Activated CD4-positive, alpha-beta T cell treated with anti-CD3 and anti-CD28 coated beads, Interleukin-2, amount 50 U/mL, for 24 hours (primary cell): ENCODE measurements around the gene C22orf15.

Experiments used
- DNase-seq, 2 donors: peaks; one replicate each; pipeline ENCODE4 v3.0.0-alpha.2; 2020; ENCODE audit warnings: low read depth in 1 of 2, low spot score in 1 of 2

Gene C22orf15

GRCh38 chr22:23786752-23787599 is 24.2 kb downstream of the C22orf15 start, which contains the start of gene SMARCB1:
TSS of gene SMARCB1 (plus strand) at chr22:23786966. CDS start at chr22:23787170, 204 bp downstream.
- DNase-seq, result peak; percentile 80 to 84

GRCh38 chr22:23787600-23787896 is 24.8 kb downstream of the C22orf15 start:
- DNase-seq, result no peak

- no peak for DNase-seq
Measured at GRCh38 chr22:23787910-23788309, 25.1 kb downstream of the C22orf15 start.

- DNase-seq, result no peak
Measured at GRCh38 chr22:23789121-23789520, 26.3 kb downstream of the C22orf15 start.

- DNase-seq, result no peak
Measured at GRCh38 chr22:23789638-23790037, 26.8 kb downstream of the C22orf15 start.

- DNase-seq, result no peak
Measured at GRCh38 chr22:23790819-23791737, 28.3 kb downstream of the C22orf15 start.

GRCh38 chr22:23791738-23792645 is 29.2 kb downstream of the C22orf15 start:
- DNase-seq, result no peak

- no peak for DNase-seq
Measured at GRCh38 chr22:23793326-23793725, 30.5 kb downstream of the C22orf15 start.

- DNase-seq, result no peak
Measured at GRCh38 chr22:23796461-23796860, 33.7 kb downstream of the C22orf15 start.

GRCh38 chr22:23800297-23801237 is 37.8 kb downstream of the C22orf15 start:
- no peak for DNase-seq

- DNase-seq, result no peak
Measured at GRCh38 chr22:23801238-23801821, 38.5 kb downstream of the C22orf15 start.

GRCh38 chr22:23801886-23802377 is 39.1 kb downstream of the C22orf15 start:
- DNase-seq, result no peak

GRCh38 chr22:23803001-23803819 is 40.4 kb downstream of the C22orf15 start:
- no peak for DNase-seq

GRCh38 chr22:23804781-23805291 is 42.0 kb downstream of the C22orf15 start:
- DNase-seq, result no peak

GRCh38 chr22:23806837-23807236 is 44.0 kb downstream of the C22orf15 start:
- no peak for DNase-seq

GRCh38 chr22:23812378-23812777 is 49.6 kb downstream of the C22orf15 start:
- DNase-seq, result no peak
